GM21717 (cell line): ENCODE results near the gene IDI2.
"Not testable (repeated sequence)": the region's sequence is repeated elsewhere in the genome, so short reads cannot be mapped to it uniquely, and the experiment has no call there.

Source experiments
- ATAC-seq: cut with Tn5 transposase; IDR thresholded peaks from one replicate; pipeline ENCODE4 v1.9.1; 2021; ENCODE audit warnings: mild to moderate bottlenecking, moderate library complexity; ENCODE audit not compliant: unreplicated experiment

IDI2 gene

DNA sequence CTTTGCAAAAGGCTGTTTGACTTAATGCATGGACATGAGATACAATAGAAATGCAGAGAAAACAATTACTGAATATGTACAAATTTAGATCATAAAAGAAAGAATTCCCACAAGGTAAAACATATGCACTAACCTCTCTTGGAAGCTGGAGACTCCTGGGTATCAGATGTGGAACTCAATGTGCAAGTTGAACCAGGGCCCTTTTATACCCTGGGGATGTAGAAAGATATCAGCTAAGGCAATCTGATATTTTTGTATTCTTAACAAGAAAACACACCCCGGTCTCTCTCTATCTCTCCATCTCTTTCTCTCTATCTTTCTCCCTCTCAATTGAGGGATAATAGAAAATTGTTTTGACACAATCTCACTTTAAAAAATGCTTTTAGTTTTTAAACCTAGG lies at the start of gene IDI2:
Gene IDI2 (minus strand): TSS at position 177 of the 400 bp plus-strand sequence. CDS start 1,136 bp downstream, outside the sequence.
- no peak for ATAC-seq

DNA sequence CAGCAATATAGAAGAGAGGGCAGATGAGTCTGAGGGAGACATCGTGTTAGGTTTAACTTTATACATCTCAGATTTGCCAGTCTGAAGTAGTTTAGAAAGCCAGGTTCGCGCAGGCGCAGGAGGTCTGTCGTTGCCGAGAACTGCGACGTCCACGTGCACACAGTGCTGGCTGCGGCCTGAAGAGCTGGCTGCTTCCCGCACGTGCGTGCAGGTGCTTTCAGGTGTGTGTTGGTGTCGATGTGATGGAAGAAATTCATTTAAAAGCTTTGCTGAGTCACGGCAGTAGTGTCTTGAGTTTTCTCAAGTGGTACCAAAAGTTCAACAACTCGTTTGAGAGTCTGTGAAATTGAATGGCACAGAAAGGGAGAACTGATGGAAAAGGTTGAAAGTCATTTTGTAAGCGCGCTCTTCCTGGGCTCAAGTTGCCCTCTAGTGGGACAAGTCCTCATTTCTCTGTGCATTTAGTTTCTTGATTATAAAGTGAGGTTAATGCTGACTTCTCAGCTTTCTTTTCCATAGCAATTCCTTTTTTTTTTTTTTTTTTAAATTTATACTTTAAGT lies 49.2 kb upstream of the IDI2 start:
- ATAC-seq, result no peak

DNA sequence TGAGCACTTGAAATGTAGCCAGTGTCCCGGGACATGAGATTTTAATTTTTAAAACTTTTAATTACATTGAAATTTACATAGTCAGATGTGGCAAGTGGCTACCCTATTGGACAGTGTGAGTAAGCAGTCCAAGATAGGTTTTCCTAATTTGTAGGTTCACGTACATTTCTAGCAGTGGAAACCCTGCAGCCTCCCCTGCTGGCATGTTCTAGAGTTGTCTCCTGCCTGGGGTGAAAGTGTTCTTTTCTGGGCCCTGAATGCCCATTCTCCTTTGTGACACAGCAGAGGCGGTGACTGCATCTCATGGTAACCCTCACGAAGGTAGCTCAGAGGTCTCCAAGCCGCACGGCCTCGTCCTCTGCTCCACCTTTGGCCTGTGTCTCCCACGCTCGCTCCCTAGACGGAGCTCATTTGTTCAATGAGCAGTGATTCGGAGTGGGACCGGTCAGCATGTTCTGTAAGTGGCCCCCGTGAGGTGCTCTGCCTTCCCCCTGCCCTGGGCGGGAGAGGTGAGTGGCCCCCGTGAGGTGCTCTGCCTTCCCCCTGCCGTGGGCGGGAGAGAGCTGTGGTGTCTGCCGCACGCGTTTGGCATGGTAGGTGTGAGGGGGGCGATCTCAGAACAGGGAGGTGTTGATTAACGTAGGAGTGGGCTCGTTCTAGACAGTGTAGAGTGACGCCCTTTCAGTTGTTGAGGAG lies 48.5 kb upstream of the IDI2 start:
- no peak for ATAC-seq

DNA sequence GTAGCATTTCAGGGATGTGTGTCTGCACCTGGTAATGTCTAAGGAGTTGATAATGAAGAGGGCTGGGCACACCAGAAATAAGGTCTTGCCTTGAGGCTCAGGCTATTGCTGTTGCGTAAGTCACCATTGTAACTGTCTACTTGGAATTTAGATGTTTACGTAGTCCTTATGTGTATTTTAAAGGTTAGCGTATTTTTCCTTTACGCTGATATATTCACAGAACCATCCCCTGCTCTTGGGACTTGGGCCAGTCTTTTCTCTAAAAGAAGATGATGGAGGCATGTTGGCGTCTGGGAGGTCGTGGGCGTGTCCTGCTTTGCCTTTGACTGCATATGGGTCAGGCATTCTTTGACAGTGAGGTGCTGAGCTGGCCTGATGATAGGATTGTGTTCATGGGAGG lies 45.3 kb upstream of the IDI2 start:
- no peak for ATAC-seq

GRCh38 chr10:1068380-1069361 lies 43.0 kb upstream of the IDI2 start:
- ATAC-seq, result no peak

DNA sequence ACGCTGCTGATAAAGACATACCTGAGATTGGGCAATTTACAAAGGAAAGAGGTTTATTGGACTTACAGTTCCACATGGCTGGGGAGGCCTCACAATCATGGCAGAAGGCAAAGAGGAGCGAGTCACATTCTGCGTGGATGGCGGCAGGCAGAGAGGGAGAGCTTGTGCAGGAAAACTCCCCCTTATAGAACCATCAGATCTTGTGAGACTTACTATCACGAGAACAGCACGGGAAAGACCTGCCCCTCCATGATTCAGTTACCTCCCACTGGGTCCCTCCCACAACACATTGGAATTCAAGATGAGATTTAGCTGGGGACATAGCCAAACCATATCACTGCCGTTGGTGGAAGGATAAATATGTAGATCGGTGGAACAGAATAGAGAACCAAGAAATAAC lies 41.1 kb upstream of the IDI2 start:
- not testable (repeated sequence) for ATAC-seq

GRCh38 chr10:1064964-1065247 lies 39.2 kb upstream of the IDI2 start:
- no peak for ATAC-seq

GRCh38 chr10:1063232-1063865 lies 37.7 kb upstream of the IDI2 start:
- no peak for ATAC-seq

GRCh38 chr10:1061930-1062774 lies 36.5 kb upstream of the IDI2 start:
- ATAC-seq, result no peak

- no peak for ATAC-seq
Observed at GRCh38 chr10:1059902-1060301, 34.2 kb upstream of the IDI2 start.

DNA sequence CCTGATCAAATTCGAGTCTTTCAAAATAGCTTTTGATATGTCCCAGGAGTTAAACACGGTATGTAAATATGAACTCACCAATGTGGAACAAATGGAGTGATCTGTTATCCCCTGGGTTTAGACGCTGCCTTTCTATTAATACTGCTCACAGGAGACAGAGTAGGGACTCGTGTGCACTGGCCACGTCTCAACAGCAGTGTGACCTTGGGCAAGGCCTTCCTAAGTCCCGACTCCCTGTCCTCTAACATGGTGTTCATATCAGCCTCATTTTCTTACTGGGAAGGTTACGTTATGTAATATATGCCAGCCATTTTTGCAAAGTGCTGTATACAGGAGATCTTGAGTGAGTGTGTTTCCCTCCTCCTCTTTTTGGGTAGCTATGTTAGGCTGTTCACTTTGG lies 32.4 kb upstream of the IDI2 start:
- no peak for ATAC-seq

DNA sequence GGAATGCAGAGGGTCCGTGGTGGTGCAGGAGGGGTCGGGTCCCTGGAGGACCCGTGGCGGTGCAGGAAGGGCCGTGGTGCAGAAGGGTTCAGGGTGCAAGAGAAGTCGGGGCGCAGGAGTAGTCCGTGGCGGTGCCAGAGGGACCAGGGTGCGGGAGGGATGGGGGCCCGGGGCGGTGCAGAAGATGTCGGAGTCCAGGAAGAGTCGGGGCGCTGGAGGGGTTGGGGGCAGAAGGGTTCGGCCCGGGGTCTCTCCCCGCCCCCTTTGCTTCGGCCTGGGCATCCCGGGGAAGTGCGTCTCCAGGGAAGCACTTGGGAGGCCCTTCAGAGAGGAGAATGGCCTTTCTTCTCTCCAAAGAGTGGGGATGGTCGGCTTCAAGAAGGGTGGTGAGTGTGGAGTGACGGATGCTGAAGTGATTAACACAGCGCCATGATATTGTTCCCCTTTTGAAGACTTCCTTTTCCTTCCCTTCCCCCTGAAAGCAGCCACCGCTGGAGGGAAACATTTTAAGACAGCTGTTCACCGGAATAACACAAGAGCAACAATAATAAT lies 31.5 kb upstream of the IDI2 start:
- ATAC-seq, result no peak

- peak; percentile 89 for ATAC-seq
Observed at GRCh38 chr10:1056326-1057105, 30.9 kb upstream of the IDI2 start, which contains the start of gene WDR37. Gene WDR37, plus strand, starts transcription at chr10:1056385. Its CDS starts 15,771 bp downstream, at chr10:1072156.

DNA sequence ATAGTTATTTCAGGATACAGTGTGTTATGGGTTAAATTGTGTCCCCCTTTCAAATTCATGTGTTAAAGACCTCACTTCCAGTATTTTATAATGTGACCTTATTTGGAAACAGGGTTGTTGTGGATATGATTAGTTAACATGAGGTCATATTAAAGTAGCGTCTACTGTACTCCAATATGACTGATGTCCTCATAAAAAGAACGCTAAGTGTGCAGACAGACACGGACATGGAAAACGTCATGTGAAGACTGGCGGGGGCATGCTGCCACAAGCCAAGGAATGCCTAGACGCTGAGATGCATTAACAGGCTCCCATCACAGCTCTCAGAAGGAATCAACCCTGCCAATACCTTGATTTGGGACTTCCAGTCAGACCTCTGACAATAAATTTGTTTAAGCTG lies 29.0 kb upstream of the IDI2 start:
- ATAC-seq, result no peak

DNA sequence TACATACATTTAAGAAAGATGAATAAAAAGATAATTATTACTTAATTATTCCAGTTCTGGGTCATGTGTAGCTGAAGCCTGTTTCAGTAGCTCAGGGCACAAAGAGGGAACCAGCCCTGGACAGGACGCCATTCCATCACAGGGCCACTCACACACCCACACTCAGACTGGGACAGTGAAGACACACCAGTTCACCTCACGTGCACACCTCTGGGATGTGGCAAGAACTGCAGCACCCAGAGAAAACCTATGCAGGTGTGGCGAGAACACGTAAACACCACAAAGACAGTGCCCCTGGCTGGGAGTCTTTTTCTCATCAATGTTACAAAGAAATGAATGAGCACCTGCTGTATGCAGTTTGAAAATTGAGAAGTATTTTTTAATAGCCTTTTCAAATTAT lies 24.9 kb upstream of the IDI2 start:
- no peak for ATAC-seq

- no peak for ATAC-seq
Observed at GRCh38 chr10:1050145-1050544, 24.5 kb upstream of the IDI2 start.

DNA sequence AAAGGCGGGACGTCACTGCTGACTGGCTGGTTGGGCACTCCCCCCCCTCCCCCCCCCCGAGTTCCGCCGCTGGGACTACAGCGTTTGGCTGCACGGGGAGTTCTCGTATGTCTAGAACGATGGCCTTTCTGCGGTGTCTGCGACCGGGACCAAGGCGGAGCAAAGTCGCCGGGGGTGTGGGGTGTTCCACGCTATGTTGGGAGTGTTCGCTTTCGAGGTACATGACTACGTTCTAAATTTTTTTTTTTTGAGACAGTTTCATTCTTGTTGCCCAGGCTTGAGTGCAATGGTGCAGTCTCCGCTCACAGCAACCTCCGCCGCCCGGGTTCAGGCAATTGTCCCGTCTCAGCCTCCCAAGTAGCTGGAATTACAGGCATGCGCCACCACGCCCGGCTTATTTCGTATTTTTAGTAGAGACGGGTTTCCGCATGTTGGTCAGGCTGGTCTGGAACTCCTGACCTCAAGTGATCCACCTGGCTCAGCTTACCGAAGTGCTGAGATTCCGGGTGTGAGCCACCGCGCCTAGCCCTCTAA lies 23.8 kb upstream of the IDI2 start:
- no peak for ATAC-seq

DNA sequence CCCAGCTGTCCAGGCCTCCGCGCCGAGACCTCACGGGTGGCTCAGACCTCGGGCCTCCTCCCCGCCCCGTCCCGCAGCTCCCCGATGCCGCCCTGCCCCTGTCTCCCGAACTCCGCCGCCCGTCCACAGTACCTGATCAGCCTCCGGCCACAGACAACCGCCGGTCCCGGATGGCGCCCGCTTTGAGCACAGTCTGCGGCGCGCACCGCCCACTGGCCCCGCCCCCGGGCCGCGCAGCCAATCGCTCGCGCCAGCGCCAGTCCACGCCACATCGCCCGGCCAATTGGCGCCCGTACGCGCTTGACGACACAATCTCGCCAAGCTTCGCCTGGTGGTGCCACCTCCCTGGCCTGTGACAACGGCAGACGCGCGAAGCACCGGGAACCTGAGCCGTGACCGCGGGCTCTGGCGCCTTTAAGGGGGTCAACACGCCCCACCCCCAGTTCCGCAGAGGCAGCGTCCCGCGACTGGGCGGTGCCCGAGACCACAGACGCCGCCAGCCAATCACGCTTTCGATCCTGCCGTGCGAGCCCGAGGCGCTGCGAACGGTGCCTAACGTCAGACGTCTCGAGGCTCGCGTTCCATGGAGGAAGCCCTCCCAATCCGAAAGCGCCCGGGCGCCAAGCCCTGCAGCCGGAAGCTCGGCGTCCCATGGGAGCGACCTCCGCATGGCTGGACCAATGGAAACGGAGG lies 23.2 kb upstream of the IDI2 start, which contains the start of gene IDI1:
Gene IDI1 (minus strand): TSS at position 388 of the 693 bp plus-strand sequence. CDS start 116 bp downstream, at position 272.
- peak; percentile 86 for ATAC-seq
